ENCODE data around the gene SIX5.
"Not testable (repeated sequence)": the region's sequence is repeated elsewhere in the genome, so short reads cannot be mapped to it uniquely, and the experiment has no call there.

SIX5 gene

DNA sequence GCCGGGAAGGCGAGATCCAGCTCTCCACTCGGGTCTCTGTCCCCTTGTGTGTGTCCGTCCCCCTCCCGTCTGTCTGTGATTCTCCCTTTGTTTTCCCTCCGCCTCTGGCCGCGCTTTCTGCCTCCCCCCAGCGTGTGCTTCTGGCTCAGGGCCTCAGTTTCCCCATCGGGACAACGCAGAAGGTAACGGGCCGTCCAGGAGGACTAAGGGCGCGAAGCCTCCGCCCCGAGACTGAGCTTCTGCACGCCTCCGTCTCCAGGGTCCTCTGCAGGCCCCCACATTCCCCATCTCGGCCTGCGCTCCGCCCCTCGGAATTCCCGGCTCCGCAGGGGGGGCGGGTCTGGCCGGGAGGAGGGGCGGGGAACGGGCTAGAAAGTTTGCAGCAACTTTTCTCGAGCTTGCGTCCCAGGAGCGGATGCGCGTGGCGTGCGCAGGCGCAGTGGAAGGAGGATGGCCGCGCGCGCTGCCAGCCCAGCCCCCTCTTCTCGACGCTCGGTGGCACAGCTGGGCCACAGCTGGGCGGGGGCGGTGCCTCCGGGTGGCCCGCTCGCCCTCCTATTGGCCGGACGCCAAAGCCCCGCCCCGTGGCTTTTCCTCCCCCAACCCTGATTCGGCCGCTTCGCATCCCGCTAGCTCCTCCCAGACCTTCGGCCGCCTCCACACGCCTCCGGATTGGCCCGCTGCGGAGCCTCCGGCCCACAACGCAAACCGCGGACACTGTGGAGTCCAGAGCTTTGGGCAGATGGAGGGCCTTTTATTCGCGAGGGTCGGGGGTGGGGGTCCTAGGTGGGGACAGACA is at the start of gene SIX5:
Gene SIX5 (minus strand): TSS at position 269 of the 799 bp plus-strand sequence. CDS start 408 bp downstream, outside the sequence.
- peak; percentile 80 for DNase-seq (ENCODE audit: low read depth, low spot score)

DNA sequence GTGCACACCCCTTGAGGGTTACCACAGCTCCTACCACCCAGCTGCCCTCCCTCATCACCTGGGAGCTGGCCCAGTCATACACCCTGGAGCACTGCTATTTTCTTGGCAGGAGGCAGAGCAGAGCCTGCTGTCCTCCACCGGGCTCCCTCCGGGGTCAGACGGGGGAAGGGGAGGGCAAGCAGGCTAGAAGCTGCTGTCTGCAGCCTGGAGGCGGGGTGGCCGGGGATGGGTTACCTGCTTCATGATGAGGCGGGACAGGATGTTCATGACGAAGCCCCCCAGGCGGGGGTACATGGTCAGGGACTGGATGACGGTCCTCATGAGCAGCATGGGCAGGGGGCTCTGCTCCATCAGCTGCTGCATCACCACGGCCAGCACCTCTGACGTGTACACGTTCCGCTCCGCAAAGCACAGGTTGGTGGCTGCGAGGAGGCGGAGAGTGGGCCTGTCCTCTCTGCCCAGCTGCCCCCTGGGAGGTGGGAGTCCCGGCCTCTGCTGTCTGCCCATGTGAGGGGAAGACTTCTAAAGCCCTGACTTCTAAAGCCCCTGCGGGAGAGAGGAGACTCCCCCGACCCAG is 48.8 kb upstream of the SIX5 start:
- no peak for DNase-seq (ENCODE audit: low read depth, low spot score)

- DNase-seq (ENCODE audit: low read depth, low spot score): peak; percentile 86
Measured at GRCh38 chr19:45817010-45817724, 48.1 kb upstream of the SIX5 start.

DNA sequence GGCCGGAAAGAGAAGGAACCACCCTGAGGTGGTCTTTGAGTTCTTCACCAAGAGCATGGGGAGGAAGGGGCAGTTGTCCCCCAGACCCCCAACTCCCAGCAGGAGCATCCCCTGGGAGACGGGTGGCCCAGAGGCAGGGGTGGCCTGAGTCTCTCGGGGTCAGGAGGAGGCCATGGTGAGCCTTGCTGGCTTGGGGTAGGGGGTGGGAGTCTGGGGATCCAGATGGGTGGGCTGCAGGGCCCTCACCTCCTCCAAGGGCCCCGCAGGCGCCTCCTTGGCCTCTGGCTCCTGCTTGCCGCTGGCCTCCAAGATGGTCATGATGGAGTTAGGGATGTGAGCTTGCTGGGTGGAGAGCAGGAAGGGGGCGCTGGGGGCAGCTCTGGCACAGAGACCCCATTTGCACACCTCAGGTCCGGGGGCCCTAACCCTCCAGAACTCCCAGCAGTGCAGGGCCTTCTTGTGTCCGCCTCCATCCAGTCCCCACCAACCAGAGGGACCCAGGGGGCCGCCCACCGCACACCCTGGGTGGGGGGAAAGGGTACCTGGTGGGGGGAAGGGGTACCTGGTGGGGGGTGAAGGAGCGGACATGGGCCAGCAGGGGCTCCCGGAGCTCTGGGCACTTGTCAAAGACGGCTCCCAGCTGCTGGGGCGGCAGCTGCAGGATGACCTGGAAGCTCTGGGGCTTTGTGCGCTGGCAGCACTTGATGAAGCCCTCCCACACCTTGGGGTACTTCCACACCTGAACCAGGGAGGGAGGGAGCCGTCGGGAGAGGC is 47.4 kb upstream of the SIX5 start:
- DNase-seq (ENCODE audit: low read depth, low spot score): no peak

DNA sequence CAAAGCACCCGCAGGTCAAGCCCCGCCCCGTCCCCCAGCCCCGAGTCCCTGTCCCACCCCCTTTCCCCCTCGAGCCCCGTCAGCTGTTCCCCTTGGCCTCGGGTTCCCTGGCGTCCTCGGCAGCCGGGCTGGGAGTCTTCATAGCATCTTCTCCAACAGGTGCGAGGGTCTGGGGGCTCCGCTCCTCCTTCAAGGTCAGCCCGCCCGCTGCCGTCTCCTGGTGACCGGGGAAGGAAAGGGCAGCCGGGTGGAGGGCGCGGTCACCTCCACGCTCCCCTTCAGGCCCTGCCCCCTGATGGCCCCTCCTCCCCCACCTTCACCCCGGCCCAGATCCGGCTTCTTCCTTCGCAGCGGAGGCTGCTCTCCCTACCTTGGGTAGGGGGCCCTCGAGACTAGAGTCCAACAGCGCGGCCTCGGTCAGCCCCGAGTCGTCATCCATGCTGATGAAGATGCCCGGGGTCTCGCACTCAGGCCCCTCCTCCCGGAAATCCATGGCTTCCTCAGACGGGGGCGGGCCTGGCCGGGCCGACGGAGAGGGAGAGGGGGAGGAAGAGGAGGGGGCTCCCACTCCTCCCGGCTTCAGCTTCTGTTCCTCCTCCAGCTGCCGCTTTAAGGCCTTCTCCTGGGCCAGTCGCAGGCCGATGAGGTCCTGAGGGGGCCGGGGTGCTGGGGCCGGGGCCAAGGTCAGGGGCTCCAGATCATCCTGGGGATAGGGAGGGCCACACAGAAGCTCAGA is 46.6 kb upstream of the SIX5 start:
- peak; percentile 64 for DNase-seq (ENCODE audit: low read depth, low spot score)

- no peak for DNase-seq (ENCODE audit: low read depth, low spot score)
Measured at GRCh38 chr19:45814851-45815480, 45.9 kb upstream of the SIX5 start, which contains the start of gene RSPH6A. TSS of gene RSPH6A (minus strand) at chr19:45815308. CDS start at chr19:45815176, 132 bp downstream.

DNA sequence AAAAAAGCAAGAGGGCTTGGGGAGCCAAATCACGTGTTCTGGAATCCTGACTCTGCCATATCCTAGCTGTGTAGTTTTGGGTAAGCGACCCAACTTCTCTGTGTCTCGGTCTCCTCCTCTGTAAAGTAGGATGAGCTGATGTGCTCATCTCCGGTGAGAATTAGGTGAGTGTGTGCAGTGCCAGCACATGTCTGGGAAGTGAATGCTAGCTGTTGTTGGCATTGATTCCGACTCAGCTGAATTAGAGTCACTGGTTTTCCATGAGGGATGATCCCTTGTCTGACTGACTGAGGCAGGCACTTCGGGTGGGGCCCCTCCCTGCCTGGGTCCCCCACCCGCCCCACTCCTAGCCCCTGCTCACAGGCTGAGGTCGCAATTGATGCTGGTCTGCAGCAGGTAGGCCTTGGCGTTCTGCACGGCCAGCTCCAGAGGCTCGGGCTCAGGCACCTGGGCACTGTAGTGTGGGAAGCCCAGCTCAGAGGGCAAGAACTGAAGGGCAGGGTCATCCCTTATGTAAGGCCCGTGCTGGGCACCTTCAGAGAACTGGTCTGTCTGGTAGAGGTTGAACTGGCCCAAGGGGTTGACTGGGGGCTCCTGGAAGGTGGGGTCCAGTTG is 45.2 kb upstream of the SIX5 start:
- no peak for DNase-seq (ENCODE audit: low read depth, low spot score)

GRCh38 chr19:45812297-45812696 is 43.2 kb upstream of the SIX5 start:
- DNase-seq (ENCODE audit: low read depth, low spot score): no peak

GRCh38 chr19:45809643-45810159 is 40.6 kb upstream of the SIX5 start:
- no peak for DNase-seq (ENCODE audit: low read depth, low spot score)

GRCh38 chr19:45805719-45806118 is 36.7 kb upstream of the SIX5 start:
- no peak for DNase-seq (ENCODE audit: low read depth, low spot score)

DNA sequence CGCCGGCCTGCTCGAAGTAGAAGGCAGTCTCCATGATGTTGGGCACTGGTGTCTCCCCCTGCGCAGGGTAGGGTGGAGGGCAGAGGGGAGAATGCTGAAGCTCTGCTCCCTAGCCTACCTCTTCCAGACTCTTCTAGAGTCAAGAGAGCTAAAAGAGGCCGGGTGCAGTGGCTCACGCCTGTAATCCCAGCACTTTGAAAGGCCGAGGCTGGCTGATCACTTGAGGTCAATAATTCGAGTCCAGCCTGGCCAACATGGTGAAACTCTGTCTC is 35.8 kb upstream of the SIX5 start:
- no peak for DNase-seq (ENCODE audit: low read depth, low spot score)

DNA sequence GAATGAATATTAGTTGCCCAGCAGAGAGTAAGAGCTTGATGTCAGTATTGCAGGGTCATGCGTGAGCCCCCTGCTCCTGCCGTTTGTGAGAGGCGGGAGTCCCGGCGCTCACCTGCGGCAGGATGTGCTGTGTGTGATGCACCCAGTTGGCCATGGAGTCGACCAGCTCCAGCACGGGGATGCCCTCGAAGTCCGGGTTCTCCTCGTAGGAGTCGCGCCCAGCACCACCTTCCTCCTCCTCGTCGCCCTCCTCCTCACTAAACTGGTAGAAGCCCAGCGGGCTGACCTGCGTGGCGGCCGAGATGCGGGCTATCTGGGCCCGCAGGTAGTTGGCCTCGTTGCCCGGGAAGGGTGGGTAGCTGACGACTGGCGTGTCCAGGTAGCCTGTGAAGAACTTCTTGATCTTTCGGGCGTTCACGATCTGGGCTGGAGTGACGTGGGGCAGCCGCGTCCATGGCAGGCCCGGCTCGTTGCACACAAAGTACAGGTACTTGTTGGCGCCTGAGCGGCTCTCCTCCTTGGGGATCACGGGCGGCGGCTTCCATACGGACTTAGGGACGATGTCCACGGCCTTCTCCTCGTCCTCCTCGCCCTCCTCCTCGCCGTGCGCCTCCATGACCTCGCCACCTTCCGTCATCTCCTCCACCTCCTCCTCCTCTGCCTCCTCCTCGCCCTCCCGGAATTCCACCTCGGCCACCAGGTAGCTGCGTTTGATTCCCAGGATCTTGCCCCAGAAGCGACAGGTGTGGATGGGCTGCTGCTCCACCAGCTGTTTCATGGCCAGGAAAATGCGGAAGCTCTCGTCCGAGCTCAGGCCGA is 35.3 kb upstream of the SIX5 start:
- no peak for DNase-seq (ENCODE audit: low read depth, low spot score)

GRCh38 chr19:45801603-45802175 is 32.6 kb upstream of the SIX5 start:
- no peak for DNase-seq (ENCODE audit: low read depth, low spot score)

- no peak for DNase-seq (ENCODE audit: low read depth, low spot score)
Measured at GRCh38 chr19:45800070-45800553, 31.1 kb upstream of the SIX5 start.

DNA sequence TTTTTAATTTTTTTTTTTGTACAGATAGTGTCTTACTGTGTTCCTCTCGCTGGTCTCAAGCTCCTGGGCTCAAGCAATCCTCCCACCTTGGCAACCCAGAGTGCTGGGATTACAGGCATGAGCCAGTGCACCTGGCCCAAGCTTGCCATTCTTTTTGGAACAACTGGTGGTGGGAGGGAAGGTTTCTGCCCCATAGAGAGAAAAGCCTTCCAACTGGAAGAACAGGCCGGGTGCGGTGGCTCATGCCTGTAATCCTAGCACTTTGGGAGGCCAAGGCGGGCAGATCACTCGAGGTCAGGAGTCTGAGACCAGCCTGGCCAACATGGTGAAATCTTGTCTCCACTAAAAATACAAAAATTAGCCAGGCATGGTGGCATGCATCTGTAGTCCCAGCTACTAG is 30.5 kb upstream of the SIX5 start:
- DNase-seq (ENCODE audit: low read depth, low spot score): not testable (repeated sequence)

DNA sequence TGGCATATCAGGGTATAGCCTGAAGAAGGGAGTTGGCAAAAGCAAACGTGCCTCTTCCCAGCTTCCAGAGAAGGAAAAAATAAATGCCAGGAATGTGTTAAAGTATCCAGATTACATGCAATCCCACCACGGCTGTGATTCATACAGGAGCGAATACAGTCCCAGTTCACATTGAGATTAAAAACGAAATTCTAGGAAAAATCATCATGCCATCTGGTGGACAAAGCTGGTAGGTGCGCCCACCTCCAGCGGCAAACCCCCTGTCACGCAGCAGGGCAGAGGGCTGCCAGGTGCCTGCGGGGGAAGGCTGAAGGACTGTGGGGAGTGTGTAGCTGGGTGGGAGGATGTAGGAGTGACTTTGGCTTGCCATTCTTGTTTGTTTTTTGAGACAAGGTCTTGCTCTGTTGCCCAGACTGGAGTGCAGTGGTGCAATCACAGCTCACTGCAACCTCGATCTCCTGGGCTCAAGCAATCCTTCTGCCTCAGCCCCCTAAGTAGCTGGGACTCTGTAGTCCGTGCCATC is 30.0 kb upstream of the SIX5 start:
- no peak for DNase-seq (ENCODE audit: low read depth, low spot score)

GRCh38 chr19:45794627-45795026 is 25.6 kb upstream of the SIX5 start:
- DNase-seq (ENCODE audit: low read depth, low spot score): no peak

GRCh38 chr19:45793876-45794275 is 24.8 kb upstream of the SIX5 start:
- no peak for DNase-seq (ENCODE audit: low read depth, low spot score)

DNA sequence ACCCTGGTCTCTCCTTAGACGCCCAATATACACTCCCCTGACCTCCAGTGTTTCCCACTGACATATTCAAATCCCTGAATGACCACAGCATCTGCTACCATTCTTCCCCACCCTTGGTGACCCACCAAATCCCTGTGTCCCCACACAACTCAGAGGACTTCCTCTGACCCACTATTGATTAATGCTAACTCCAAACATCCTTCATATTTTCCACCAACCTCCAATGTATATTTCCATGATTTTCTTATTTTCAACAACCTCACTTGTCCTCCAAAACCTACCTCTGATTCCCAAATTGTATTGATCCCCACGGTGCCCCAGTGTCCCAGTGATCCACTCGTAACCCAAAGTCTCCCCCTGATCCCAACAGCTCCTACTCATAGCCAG is 24.1 kb upstream of the SIX5 start:
- no peak for DNase-seq (ENCODE audit: low read depth, low spot score)
